HepG2 (cell line): ENCODE data around the gene POLN. TPM values are rescaled to one million over a fixed set of nuclear protein-coding genes. Genes with fewer than 3 reads are reported as not detected.

Experiments
- BATF2 ChIP-seq: sonication (generic); formaldehyde crosslinking; IDR thresholded peaks from 2 replicates; pipeline ENCODE4 v1.8.0; 2022; ENCODE audit warnings: mild to moderate bottlenecking, missing genetic modification reagents, moderate library complexity
- CREM ChIP-seq, 2 experiments: sonication (generic) in 1 of 2; formaldehyde crosslinking in 1 of 2; IDR thresholded peaks; 2 replicates each; pipeline versions ENCODE4 v1.4.0 to v1.6.1; 2016 to 2020; ENCODE audit warnings: antibody characterized with exemption in 1 of 2, mild to moderate bottlenecking in 1 of 2, missing genetic modification reagents in 1 of 2
- FOXO1 ChIP-seq: sonication (generic); formaldehyde crosslinking; IDR thresholded peaks from 2 replicates; pipeline ENCODE4 v1.4.0; 2020; ENCODE audit warnings: missing genetic modification reagents
- GTF3A ChIP-seq: sonication (generic); formaldehyde crosslinking; conservative IDR thresholded peaks from 2 replicates; pipeline ENCODE4 v1.4.0; 2020; ENCODE audit warnings: mild to moderate bottlenecking, missing genetic modification reagents
- HMG20A ChIP-seq: IDR thresholded peaks from 2 replicates; pipeline ENCODE4 v1.6.1; 2016; ENCODE audit warnings: borderline replicate concordance
- HMGXB3 ChIP-seq: sonication (generic); formaldehyde crosslinking; IDR thresholded peaks from 2 replicates; pipeline ENCODE4 v1.4.0; 2020; ENCODE audit warnings: missing genetic modification reagents, borderline replicate concordance
- IKZF4 ChIP-seq: sonication (generic); formaldehyde crosslinking; IDR thresholded peaks from 2 replicates; pipeline ENCODE4 v1.5.1; 2020; ENCODE audit warnings: borderline replicate concordance, mild to moderate bottlenecking, low read depth, missing genetic modification reagents; ENCODE audit errors: not compliant biosample characterization
- MAFK ChIP-seq, 2 experiments: IDR thresholded peaks in 1 of 2; conservative IDR thresholded peaks in 1 of 2; 2 replicates each; pipeline ENCODE4 v1.6.1; 2011; ENCODE audit warnings: improper control_type of control experiment in 2 of 2, low read length in 2 of 2
- NAIF1 ChIP-seq: sonication (generic); formaldehyde crosslinking; IDR thresholded peaks from 2 replicates; pipeline ENCODE4 v1.5.0; 2020; ENCODE audit warnings: mild to moderate bottlenecking, missing genetic modification reagents, borderline replicate concordance
- NFYB ChIP-seq: sonication (generic); formaldehyde crosslinking; IDR thresholded peaks from 2 replicates; pipeline ENCODE4 v1.4.0; 2020; ENCODE audit warnings: missing genetic modification reagents
- RORA ChIP-seq: sonication (generic); formaldehyde crosslinking; IDR thresholded peaks from 2 replicates; pipeline ENCODE4 v1.5.0; 2020; ENCODE audit warnings: mild to moderate bottlenecking, missing genetic modification reagents, moderate library complexity
- SKIL ChIP-seq: sonication (generic); formaldehyde crosslinking; IDR thresholded peaks from 2 replicates; pipeline ENCODE4 v1.8.0; 2022; ENCODE audit warnings: missing genetic modification reagents, mild to moderate bottlenecking, moderate library complexity, borderline replicate concordance
- STAG1 ChIP-seq: sonication (generic); formaldehyde crosslinking; IDR thresholded peaks from 2 replicates; pipeline ENCODE4 v1.4.0; 2020; ENCODE audit warnings: missing genetic modification reagents
- TBP ChIP-seq: sonication (generic); formaldehyde crosslinking; IDR thresholded peaks from 2 replicates; pipeline ENCODE4 v1.5.0; 2020; ENCODE audit warnings: missing genetic modification reagents
- ZNF354B ChIP-seq: sonication (generic); formaldehyde crosslinking; IDR thresholded peaks from 2 replicates; pipeline ENCODE4 v1.8.0; 2022; ENCODE audit warnings: mild to moderate bottlenecking, missing genetic modification reagents
- ZNF589 ChIP-seq: sonication (generic); formaldehyde crosslinking; conservative IDR thresholded peaks from 2 replicates; pipeline ENCODE4 v1.8.0; 2022; ENCODE audit warnings: mild to moderate bottlenecking, moderate library complexity, missing genetic modification reagents
- polyA plus RNA-seq, 8 experiments: library from polyadenylated mRNA; depleted of rRNA in 3 of 8; stranded (reverse) in 7 of 8; unstranded in 1 of 8; fragments of >200 nt; fragmentation: Illumina TruSeq in 4 of 8; extraction: Trizol in 4 of 8; gene quantifications; 2 replicates each; pipeline versions ENCODE4 v1.2.1 to v1.2.3, GENCODE V29; 2011 to 2016; ENCODE audit warnings: low read depth in 4 of 8, missing spikeins in 1 of 8, mixed read lengths in 1 of 8; ENCODE audit not compliant: insufficient read depth in 1 of 8
- total RNA-seq, 5 experiments: library from RNA; depleted of rRNA; stranded (reverse); fragments of >200 nt; fragmentation: Illumina TruSeq; extraction: Trizol; gene quantifications; 2 replicates each; pipeline ENCODE4 v1.2.3, GENCODE V29; 2016; ENCODE audit warnings: low read depth in 1 of 5
- TF ChIP-seq, protein P1 (sequence below): sonication (generic); formaldehyde crosslinking; IDR thresholded peaks from 2 replicates; pipeline ENCODE4 v1.4.0; 2020; ENCODE audit warnings: mild to moderate bottlenecking, missing genetic modification reagents
- TF ChIP-seq, protein P2 (sequence below): IDR thresholded peaks from 2 replicates; pipeline ENCODE4 v1.6.1; 2016; ENCODE audit warnings: missing compliant biosample characterization, missing genetic modification reagents, borderline replicate concordance

Gene POLN
- total and polyA plus RNA-seq, 2 of the 13 experiments (the other 11 are each of a cell fraction or from before 2014, with no cell fraction given): 0.93 to 1.5 TPM

- TF ChIP-seq NFYB (CRISPR knock-in tag): peak; percentile 94
- TF ChIP-seq, protein P1, sequence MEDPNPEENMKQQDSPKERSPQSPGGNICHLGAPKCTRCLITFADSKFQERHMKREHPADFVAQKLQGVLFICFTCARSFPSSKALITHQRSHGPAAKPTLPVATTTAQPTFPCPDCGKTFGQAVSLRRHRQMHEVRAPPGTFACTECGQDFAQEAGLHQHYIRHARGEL (CRISPR knock-in tag): 0 out of 2 replicates have a peak, but pooled peaks have one; percentile 40
- TF ChIP-seq FOXO1 (CRISPR knock-in tag): no peak
- TF ChIP-seq, protein P2, sequence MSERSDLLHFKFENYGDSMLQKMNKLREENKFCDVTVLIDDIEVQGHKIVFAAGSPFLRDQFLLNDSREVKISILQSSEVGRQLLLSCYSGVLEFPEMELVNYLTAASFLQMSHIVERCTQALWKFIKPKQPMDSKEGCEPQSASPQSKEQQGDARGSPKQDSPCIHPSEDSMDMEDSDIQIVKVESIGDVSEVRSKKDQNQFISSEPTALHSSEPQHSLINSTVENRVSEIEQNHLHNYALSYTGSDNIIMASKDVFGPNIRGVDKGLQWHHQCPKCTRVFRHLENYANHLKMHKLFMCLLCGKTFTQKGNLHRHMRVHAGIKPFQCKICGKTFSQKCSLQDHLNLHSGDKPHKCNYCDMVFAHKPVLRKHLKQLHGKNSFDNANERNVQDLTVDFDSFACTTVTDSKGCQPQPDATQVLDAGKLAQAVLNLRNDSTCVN (CRISPR knock-in tag): no peak
- peak; percentile 59 for TF ChIP-seq IKZF4 (CRISPR knock-in tag)
- no peak for TF ChIP-seq CREM (IDR thresholded peaks at IDR 0.05)
- no peak for TF ChIP-seq CREM (CRISPR knock-in tag; IDR thresholded peaks at IDR 0.05)
- no peak for TF ChIP-seq ZNF589 (CRISPR knock-in tag)
- TF ChIP-seq HMGXB3 (CRISPR knock-in tag): no peak
- no peak for TF ChIP-seq STAG1 (CRISPR knock-in tag)
- TF ChIP-seq HMG20A (CRISPR knock-in tag): no peak
- no peak for TF ChIP-seq SKIL (CRISPR knock-in tag)
- no peak for TF ChIP-seq BATF2 (CRISPR knock-in tag)
- no peak for TF ChIP-seq TBP (CRISPR knock-in tag)
- TF ChIP-seq MAFK (conservative IDR thresholded peaks at IDR 0.05 in 1 of 2, IDR thresholded peaks at IDR 0.05 in 1 of 2; ENCODE audit: low read length in 2 of 2): no peak
- no peak for TF ChIP-seq NAIF1
- peak; percentile 85; the same call in 1 of the 2 replicates for TF ChIP-seq GTF3A (CRISPR knock-in tag)
- no peak for TF ChIP-seq RORA (CRISPR knock-in tag)
- TF ChIP-seq ZNF354B (CRISPR knock-in tag): no peak
Measured at GRCh38 chr4:2262145-2262943, 20.4 kb upstream of the POLN start (continued).
